Ascending aorta (tissue), 2 donors: Measurements from ENCODE around the gene C5. TPM values are rescaled to one million over a fixed set of nuclear protein-coding genes. Genes with fewer than 3 reads are reported as not detected.
A peak's percentile ranks its signal among the peaks of the same experiment; 100 is the strongest.
"Not testable (repeated sequence)": the region's sequence is repeated elsewhere in the genome, so short reads cannot be mapped to it uniquely, and the experiment has no call there.

Experiments
- DNase-seq, 2 donors: peaks; one replicate each; pipeline ENCODE4 v3.0.0-alpha.2; 2019; ENCODE audit warnings: low spot score in 2 of 2
- H3K27ac ChIP-seq, 2 donors: fragments of 200-600 bp; sonication (generic); one replicate each; pipeline ENCODE4 v1.5.1; 2016 to 2017; ENCODE audit warnings: mild to moderate bottlenecking in 1 of 2
- H3K27me3 ChIP-seq: fragments of 200-600 bp; sonication (generic); one replicate; pipeline ENCODE4 v1.5.1; 2017
- H3K36me3 ChIP-seq, 2 donors: fragments of 200-600 bp; sonication (generic); one replicate each; pipeline ENCODE4 v1.5.1; 2016
- H3K4me1 ChIP-seq, 2 donors: fragments of 200-600 bp; sonication (generic); one replicate each; pipeline ENCODE4 v1.5.1; 2016 to 2017; ENCODE audit warnings: mild to moderate bottlenecking in 1 of 2
- H3K4me3 ChIP-seq, 2 donors: fragments of 200-600 bp; sonication (generic); one replicate each; pipeline ENCODE4 v1.5.1; 2016 to 2017; ENCODE audit warnings: mild to moderate bottlenecking in 1 of 2
- H3K9me3 ChIP-seq, 2 donors: fragments of 200-600 bp; sonication (generic); one replicate each; pipeline ENCODE4 v1.5.1; 2016
- CTCF ChIP-seq, 3 experiments: fragments of 200-600 bp in 2 of 3; fragments of 450-650 bp in 1 of 3; sonication (generic) in 2 of 3; IDR thresholded peaks; one replicate each; pipeline ENCODE4 v1.5.1; 2016 to 2019; ENCODE audit warnings: antibody characterized with exemption in 3 of 3, mild to moderate bottlenecking in 1 of 3, moderate library complexity in 1 of 3
- intact Hi-C: fragments of 100-400 bp; cut with DNase I; formaldehyde crosslinking; loops from one replicate; pipeline ENCODE4 v1.15.1; 2023
- total RNA-seq: library from RNA; depleted of rRNA; stranded (reverse); fragments of >200 nt; gene quantifications from one replicate; pipeline ENCODE4 v1.1.0, GENCODE V29; 2016

Gene C5
- total RNA-seq, 1 donor from 2014 or later: 1.5 TPM

GRCh38 chr9:120974181-120974580 is 75.9 kb downstream of the C5 start:
- no peak overlapping the region for H3K4me3 ChIP-seq
- no peaks in the 10 kb centered on the region for H3K9me3 ChIP-seq
- H3K4me1 ChIP-seq: no peaks in the 10 kb centered on the region
- H3K36me3 ChIP-seq: peaks cover 2 to 3% of the 10 kb centered on the region in 2 donors
- TF ChIP-seq CTCF (IDR thresholded peaks at IDR 0.05): no peak
- no peaks in the 10 kb centered on the region for H3K27me3 ChIP-seq
- DNase-seq: no peak
- intact Hi-C loops: no loop called here
- no peak overlapping the region for H3K27ac ChIP-seq

- Histone ChIP-seq H3K4me3 (no peak overlapping the region), H3K4me1 (no peaks in the 10 kb centered on the region), H3K9me3 (no peaks in the 10 kb centered on the region), H3K36me3 (no peaks in the 10 kb centered on the region), H3K27ac (no peak overlapping the region), H3K27me3 (no peaks in the 10 kb centered on the region)
- no peak for DNase-seq
- intact Hi-C loops: no loop called here
- no peak for TF ChIP-seq CTCF (IDR thresholded peaks at IDR 0.05)
Measured at GRCh38 chr9:120971938-120972337, 78.1 kb downstream of the C5 start.

GRCh38 chr9:120971471-120971870 is 78.6 kb downstream of the C5 start:
- H3K9me3 ChIP-seq, H3K4me3 ChIP-seq, H3K27ac ChIP-seq, H3K4me1 ChIP-seq, H3K36me3 ChIP-seq, DNase-seq, H3K27me3 ChIP-seq, intact Hi-C loops: not testable (repeated sequence)

GRCh38 chr9:120970244-120970643 is 79.8 kb downstream of the C5 start:
- Histone ChIP-seq H3K36me3 (no peaks in the 10 kb centered on the region), H3K4me1 (peaks cover 4 to 10% of the 10 kb centered on the region in 2 donors), H3K27me3 (no peaks in the 10 kb centered on the region), H3K9me3 (no peaks in the 10 kb centered on the region), H3K4me3 (no peak overlapping the region), H3K27ac (no peak overlapping the region)
- intact Hi-C loops: no loop called here
- TF ChIP-seq CTCF (IDR thresholded peaks at IDR 0.05): no peak
- DNase-seq: no peak

- TF ChIP-seq CTCF (IDR thresholded peaks at IDR 0.05): no peak
- Histone ChIP-seq H3K27me3 (no peaks in the 10 kb centered on the region), H3K4me1 (peaks cover 4 to 11% of the 10 kb centered on the region in 2 donors), H3K4me3 (peak overlapping the region in 1 of 2 donors; percentile 9), H3K36me3 (peaks cover 4 to 5% of the 10 kb centered on the region in 2 donors), H3K27ac (peak overlapping the region; percentile 72 to 88), H3K9me3 (no peaks in the 10 kb centered on the region)
- DNase-seq: no peak
- intact Hi-C loops: loop anchor here (1.0 kb wide), 1 partner anchor 30 kb away; no protein-coding TSS in a partner anchor
Measured at GRCh38 chr9:120966013-120966369, 84.1 kb downstream of the C5 start.

GRCh38 chr9:120965344-120966012 is 84.6 kb downstream of the C5 start:
- peak in 1 of 2 donors; percentile 75 for DNase-seq
- TF ChIP-seq CTCF (IDR thresholded peaks at IDR 0.05): no peak
- no peaks in the 10 kb centered on the region for H3K27me3 ChIP-seq
- H3K9me3 ChIP-seq: no peaks in the 10 kb centered on the region
- H3K27ac ChIP-seq: peak overlapping the region; percentile 72 to 88
- peaks cover 4 to 11% of the 10 kb centered on the region in 2 donors for H3K4me1 ChIP-seq
- H3K4me3 ChIP-seq: peak overlapping the region in 1 of 2 donors; percentile 9
- peaks cover 4 to 5% of the 10 kb centered on the region in 2 donors for H3K36me3 ChIP-seq
- intact Hi-C loops: loop anchor here (1.0 kb wide), 1 partner anchor 29 kb away; no protein-coding TSS in a partner anchor
